ENCODE measurements around the gene MSL1. TPM values are rescaled to one million over a fixed set of nuclear protein-coding genes. Genes with fewer than 3 reads are reported as not detected.

The MSL1 gene
- total and polyA plus RNA-seq, 2 of the 13 experiments (the other 11 are each of a cell fraction or from before 2014, with no cell fraction given), result 63.8 to 88.5 TPM

DNA sequence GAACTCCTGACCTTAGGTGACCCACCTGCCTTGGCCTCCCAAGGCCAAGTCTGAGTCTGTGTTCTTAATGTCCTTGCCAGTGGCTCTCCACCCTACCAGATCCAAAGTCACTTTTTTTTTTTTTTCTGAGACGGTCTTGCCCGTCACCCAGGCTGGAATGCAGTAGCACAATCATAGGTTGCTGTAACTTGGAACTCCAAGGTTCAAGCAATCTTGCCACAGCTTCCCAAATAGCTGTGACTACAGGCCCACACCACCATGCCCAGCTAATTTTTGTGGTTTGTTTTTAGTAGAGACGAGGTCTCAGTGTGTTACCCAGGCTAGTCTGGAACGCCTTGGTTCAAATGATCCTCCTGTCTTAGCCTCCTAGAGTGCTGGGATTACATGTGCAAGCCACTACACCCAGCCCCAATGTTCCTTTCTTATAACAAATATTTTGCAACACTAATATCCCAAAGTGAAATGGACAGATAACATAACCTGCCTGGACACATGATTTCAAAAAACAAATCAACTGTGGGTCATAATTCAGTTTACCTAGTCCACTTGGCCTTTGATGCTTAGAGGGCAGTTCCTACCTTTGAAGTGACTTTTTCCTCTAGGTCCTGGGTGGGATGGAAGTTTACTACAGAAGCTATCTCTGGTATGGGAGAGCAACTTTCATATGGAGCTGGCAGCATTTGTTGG lies 51.5 kb downstream of the MSL1 start (continued):
- TF ChIP-seq, protein P1, sequence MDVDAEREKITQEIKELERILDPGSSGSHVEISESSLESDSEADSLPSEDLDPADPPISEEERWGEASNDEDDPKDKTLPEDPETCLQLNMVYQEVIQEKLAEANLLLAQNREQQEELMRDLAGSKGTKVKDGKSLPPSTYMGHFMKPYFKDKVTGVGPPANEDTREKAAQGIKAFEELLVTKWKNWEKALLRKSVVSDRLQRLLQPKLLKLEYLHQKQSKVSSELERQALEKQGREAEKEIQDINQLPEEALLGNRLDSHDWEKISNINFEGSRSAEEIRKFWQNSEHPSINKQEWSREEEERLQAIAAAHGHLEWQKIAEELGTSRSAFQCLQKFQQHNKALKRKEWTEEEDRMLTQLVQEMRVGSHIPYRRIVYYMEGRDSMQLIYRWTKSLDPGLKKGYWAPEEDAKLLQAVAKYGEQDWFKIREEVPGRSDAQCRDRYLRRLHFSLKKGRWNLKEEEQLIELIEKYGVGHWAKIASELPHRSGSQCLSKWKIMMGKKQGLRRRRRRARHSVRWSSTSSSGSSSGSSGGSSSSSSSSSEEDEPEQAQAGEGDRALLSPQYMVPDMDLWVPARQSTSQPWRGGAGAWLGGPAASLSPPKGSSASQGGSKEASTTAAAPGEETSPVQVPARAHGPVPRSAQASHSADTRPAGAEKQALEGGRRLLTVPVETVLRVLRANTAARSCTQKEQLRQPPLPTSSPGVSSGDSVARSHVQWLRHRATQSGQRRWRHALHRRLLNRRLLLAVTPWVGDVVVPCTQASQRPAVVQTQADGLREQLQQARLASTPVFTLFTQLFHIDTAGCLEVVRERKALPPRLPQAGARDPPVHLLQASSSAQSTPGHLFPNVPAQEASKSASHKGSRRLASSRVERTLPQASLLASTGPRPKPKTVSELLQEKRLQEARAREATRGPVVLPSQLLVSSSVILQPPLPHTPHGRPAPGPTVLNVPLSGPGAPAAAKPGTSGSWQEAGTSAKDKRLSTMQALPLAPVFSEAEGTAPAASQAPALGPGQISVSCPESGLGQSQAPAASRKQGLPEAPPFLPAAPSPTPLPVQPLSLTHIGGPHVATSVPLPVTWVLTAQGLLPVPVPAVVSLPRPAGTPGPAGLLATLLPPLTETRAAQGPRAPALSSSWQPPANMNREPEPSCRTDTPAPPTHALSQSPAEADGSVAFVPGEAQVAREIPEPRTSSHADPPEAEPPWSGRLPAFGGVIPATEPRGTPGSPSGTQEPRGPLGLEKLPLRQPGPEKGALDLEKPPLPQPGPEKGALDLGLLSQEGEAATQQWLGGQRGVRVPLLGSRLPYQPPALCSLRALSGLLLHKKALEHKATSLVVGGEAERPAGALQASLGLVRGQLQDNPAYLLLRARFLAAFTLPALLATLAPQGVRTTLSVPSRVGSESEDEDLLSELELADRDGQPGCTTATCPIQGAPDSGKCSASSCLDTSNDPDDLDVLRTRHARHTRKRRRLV (CRISPR knock-in tag; IDR thresholded peaks at IDR 0.05), result no peak
- TF ChIP-seq HDAC2 (CRISPR knock-in tag; IDR thresholded peaks at IDR 0.05), result peak; percentile 75
- no peak for TF ChIP-seq KDM5B (CRISPR knock-in tag; IDR thresholded peaks at IDR 0.05; ENCODE audit: borderline replicate concordance)
- peak; percentile 65; the same call in 1 of the 2 replicates for TF ChIP-seq ZNF644 (CRISPR knock-in tag; IDR thresholded peaks at IDR 0.05; ENCODE audit: low read depth)
- no peak for TF ChIP-seq ARNT2 (CRISPR knock-in tag; IDR thresholded peaks at IDR 0.05; ENCODE audit: low read depth)
- peak; percentile 85 for TF ChIP-seq SAP130 (CRISPR knock-in tag; IDR thresholded peaks at IDR 0.05; ENCODE audit: low read depth)
- no peak for TF ChIP-seq JUND (CRISPR knock-in tag; IDR thresholded peaks at IDR 0.05)
- no peak for TF ChIP-seq ZNF225 (CRISPR knock-in tag; IDR thresholded peaks at IDR 0.05)
- no peak for TF ChIP-seq KDM5A (IDR thresholded peaks at IDR 0.05; ENCODE audit: borderline replicate concordance, low read length)
- no peak for TF ChIP-seq ONECUT2 (CRISPR knock-in tag; IDR thresholded peaks at IDR 0.05)
- no peak for TF ChIP-seq ZNF605 (CRISPR knock-in tag; IDR thresholded peaks at IDR 0.05)
- no peak for TF ChIP-seq ZSCAN22 (CRISPR knock-in tag; IDR thresholded peaks at IDR 0.05)
- TF ChIP-seq, protein P2, sequence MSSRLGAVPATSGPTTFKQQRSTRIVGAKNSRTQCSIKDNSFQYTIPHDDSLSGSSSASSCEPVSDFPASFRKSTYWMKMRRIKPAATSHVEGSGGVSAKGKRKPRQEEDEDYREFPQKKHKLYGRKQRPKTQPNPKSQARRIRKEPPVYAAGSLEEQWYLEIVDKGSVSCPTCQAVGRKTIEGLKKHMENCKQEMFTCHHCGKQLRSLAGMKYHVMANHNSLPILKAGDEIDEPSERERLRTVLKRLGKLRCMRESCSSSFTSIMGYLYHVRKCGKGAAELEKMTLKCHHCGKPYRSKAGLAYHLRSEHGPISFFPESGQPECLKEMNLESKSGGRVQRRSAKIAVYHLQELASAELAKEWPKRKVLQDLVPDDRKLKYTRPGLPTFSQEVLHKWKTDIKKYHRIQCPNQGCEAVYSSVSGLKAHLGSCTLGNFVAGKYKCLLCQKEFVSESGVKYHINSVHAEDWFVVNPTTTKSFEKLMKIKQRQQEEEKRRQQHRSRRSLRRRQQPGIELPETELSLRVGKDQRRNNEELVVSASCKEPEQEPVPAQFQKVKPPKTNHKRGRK (CRISPR knock-in tag; IDR thresholded peaks at IDR 0.05), result no peak
- TF ChIP-seq ZNF878 (CRISPR knock-in tag; IDR thresholded peaks at IDR 0.05), result peak; percentile 80; the same call in 1 of the 2 replicates
- TF ChIP-seq FOSL2 (CRISPR knock-in tag; IDR thresholded peaks at IDR 0.05), result peak; percentile 35; the same call in 1 of the 2 replicates
- TF ChIP-seq ZNF138 (CRISPR knock-in tag; IDR thresholded peaks at IDR 0.05; ENCODE audit: low read depth), result no peak
- TF ChIP-seq ZMYM3 (CRISPR knock-in tag; IDR thresholded peaks at IDR 0.05), result peak; percentile 38; the same call in 1 of the 2 replicates
- TF ChIP-seq, protein P3, sequence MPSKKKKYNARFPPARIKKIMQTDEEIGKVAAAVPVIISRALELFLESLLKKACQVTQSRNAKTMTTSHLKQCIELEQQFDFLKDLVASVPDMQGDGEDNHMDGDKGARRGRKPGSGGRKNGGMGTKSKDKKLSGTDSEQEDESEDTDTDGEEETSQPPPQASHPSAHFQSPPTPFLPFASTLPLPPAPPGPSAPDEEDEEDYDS (CRISPR knock-in tag; IDR thresholded peaks at IDR 0.05), result peak; percentile 48; the same call in 1 of the 2 replicates
- no peak for TF ChIP-seq ZNF180 (CRISPR knock-in tag; IDR thresholded peaks at IDR 0.05; ENCODE audit: borderline replicate concordance, low read depth)
- no peak for TF ChIP-seq ZSCAN5A (CRISPR knock-in tag; IDR thresholded peaks at IDR 0.05; ENCODE audit: borderline replicate concordance)
- no peak for TF ChIP-seq RBM39 (IDR thresholded peaks at IDR 0.05; ENCODE audit: low read depth, low read length, poor library complexity, severe bottlenecking)
- TF ChIP-seq ZNF382 (CRISPR knock-in tag; IDR thresholded peaks at IDR 0.05; ENCODE audit: borderline replicate concordance), result no peak
- TF ChIP-seq ZMYM4 (CRISPR knock-in tag; IDR thresholded peaks at IDR 0.05), result no peak
